RWPE2 (cell line): ENCODE measurements around the gene SERPINA7.

Source experiments
- ATAC-seq: fragments of 200-7000 bp; cut with Tn5 transposase; 3 replicates; pipeline ENCODE4 v1.9.1; 2021; ENCODE audit warnings: low read depth
- DNase-seq: peaks from one replicate; pipeline ENCODE4 v3.0.0-alpha.2; 2020; ENCODE audit warnings: low spot score
- H3K27ac ChIP-seq: fragments of 450-650 bp; 2 replicates; pipeline ENCODE4 v1.5.1; 2017; ENCODE audit warnings: mild to moderate bottlenecking; ENCODE audit not compliant: poor library complexity, severe bottlenecking
- H3K27me3 ChIP-seq: fragments of 250-450 bp; sonication (Bioruptor Pico); 2 replicates; pipeline ENCODE4 v1.5.1; 2021; ENCODE audit warnings: mild to moderate bottlenecking, moderate library complexity; ENCODE audit not compliant: insufficient read depth, poor library complexity, severe bottlenecking
- H3K36me3 ChIP-seq: fragments of 250-450 bp; sonication (Bioruptor Pico); 2 replicates; pipeline ENCODE4 v1.5.1; 2020; ENCODE audit warnings: low read depth, mild to moderate bottlenecking, moderate library complexity
- H3K4me1 ChIP-seq: fragments of 250-450 bp; sonication (Bioruptor Pico); 2 replicates; pipeline ENCODE4 v1.5.1; 2021; ENCODE audit warnings: mild to moderate bottlenecking, moderate library complexity; ENCODE audit not compliant: insufficient read depth, poor library complexity, severe bottlenecking
- H3K4me3 ChIP-seq: fragments of 250-450 bp; sonication (Bioruptor Pico); 2 replicates; pipeline ENCODE4 v1.5.1; 2021; ENCODE audit warnings: mild to moderate bottlenecking, moderate library complexity; ENCODE audit not compliant: severe bottlenecking
- H3K9me3 ChIP-seq: fragments of 250-450 bp; sonication (Bioruptor Pico); 2 replicates; pipeline ENCODE4 v1.5.1; 2021; ENCODE audit warnings: mild to moderate bottlenecking, moderate library complexity; ENCODE audit not compliant: severe bottlenecking
- TF ChIP-seq, protein P1 (sequence below): fragments of 450-650 bp; IDR thresholded peaks from one replicate; pipeline ENCODE4 v1.5.1; 2017; ENCODE audit warnings: mild to moderate bottlenecking, moderate library complexity; ENCODE audit not compliant: poor library complexity, severe bottlenecking

Gene SERPINA7, protein sequence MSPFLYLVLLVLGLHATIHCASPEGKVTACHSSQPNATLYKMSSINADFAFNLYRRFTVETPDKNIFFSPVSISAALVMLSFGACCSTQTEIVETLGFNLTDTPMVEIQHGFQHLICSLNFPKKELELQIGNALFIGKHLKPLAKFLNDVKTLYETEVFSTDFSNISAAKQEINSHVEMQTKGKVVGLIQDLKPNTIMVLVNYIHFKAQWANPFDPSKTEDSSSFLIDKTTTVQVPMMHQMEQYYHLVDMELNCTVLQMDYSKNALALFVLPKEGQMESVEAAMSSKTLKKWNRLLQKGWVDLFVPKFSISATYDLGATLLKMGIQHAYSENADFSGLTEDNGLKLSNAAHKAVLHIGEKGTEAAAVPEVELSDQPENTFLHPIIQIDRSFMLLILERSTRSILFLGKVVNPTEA

DNA sequence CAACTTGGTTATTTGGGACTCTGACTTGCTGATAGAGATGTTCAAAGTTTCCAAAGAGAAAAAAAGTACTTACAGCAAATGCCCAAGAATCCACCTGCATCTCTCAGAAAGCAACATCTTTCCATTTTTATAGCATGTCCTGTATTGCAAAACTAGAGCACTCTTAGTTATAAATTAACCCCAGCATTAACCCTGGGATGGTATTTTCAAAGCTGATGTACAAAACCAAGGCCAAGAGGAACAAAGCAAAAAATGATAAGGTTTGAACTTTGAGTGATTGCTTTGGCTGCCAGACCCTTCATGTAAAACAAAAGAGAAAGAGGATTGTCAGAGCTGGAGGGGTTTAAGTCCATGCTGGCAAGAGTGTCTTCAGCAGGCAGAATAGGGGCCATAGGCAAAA, at the start of gene SERPINA7:
Gene SERPINA7, minus strand, starts transcription at position 103 of the 400 bp plus-strand sequence. CDS start 1,669 bp downstream, outside the sequence.
- H3K4me1 ChIP-seq: no peaks in the 10 kb centered on the region
- ATAC-seq (no peak), DNase-seq (no peak)
- no peak within 1 kb of the TSS for H3K27ac ChIP-seq
- H3K4me3 ChIP-seq: no peak within 1 kb of the TSS
- no peaks in the 10 kb centered on the region for H3K9me3 ChIP-seq
- H3K36me3 ChIP-seq: no peaks in the 10 kb centered on the region
- TF ChIP-seq, protein P1, sequence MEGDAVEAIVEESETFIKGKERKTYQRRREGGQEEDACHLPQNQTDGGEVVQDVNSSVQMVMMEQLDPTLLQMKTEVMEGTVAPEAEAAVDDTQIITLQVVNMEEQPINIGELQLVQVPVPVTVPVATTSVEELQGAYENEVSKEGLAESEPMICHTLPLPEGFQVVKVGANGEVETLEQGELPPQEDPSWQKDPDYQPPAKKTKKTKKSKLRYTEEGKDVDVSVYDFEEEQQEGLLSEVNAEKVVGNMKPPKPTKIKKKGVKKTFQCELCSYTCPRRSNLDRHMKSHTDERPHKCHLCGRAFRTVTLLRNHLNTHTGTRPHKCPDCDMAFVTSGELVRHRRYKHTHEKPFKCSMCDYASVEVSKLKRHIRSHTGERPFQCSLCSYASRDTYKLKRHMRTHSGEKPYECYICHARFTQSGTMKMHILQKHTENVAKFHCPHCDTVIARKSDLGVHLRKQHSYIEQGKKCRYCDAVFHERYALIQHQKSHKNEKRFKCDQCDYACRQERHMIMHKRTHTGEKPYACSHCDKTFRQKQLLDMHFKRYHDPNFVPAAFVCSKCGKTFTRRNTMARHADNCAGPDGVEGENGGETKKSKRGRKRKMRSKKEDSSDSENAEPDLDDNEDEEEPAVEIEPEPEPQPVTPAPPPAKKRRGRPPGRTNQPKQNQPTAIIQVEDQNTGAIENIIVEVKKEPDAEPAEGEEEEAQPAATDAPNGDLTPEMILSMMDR: no peak
- H3K27me3 ChIP-seq: no peaks in the 10 kb centered on the region

DNA sequence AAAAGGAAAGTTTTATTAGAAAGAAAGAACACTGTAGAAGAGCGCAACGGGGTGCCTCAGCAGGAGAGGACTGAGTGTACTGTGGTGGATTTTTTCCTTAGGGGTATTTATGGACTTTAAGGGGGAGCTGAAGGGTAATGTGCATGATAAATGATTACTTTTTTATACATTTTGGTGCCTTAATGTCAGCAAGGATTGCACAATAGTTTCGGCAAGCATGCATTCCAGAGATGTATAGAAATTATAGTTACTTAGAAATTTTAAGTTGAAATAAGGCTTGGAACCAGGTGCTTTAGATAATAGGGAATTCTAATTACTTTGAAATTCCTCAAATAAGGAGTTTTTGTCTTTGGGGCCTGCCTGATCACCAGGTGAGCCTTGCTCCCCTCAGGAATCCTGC, 30.5 kb upstream of the SERPINA7 start:
- Histone ChIP-seq H3K27ac (no peak overlapping the region), H3K9me3 (no peaks in the 10 kb centered on the region), H3K36me3 (no peaks in the 10 kb centered on the region), H3K4me1 (no peaks in the 10 kb centered on the region), H3K27me3 (no peaks in the 10 kb centered on the region), H3K4me3 (no peak overlapping the region)
- DNase-seq: no peak
- TF ChIP-seq, protein P1: no peak
- ATAC-seq: no peak

DNA sequence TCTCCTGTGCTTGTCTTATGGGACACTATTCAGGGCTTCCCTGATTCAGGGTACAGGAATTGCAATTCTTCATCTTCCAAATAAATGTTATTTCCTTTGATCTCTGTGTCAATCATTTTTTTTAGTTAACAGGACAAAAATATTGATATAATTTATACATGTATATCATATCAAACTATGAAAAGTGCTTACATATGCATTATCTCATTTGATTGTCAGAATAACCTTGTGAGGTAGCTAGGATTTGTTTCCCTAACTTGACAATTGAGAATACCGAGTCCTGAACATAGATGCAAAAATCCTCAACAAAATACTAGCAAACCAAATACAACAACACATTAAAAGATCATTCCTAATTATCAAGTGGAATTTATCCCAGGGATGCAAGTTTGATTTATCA, 11.5 kb upstream of the SERPINA7 start:
- H3K4me3 ChIP-seq: no peak overlapping the region
- DNase-seq: no peak
- H3K36me3 ChIP-seq: no peaks in the 10 kb centered on the region
- no peaks in the 10 kb centered on the region for H3K9me3 ChIP-seq
- TF ChIP-seq, protein P1: no peak
- H3K27ac ChIP-seq: no peak overlapping the region
- ATAC-seq: no peak
- no peaks in the 10 kb centered on the region for H3K27me3 ChIP-seq
- no peaks in the 10 kb centered on the region for H3K4me1 ChIP-seq

DNA sequence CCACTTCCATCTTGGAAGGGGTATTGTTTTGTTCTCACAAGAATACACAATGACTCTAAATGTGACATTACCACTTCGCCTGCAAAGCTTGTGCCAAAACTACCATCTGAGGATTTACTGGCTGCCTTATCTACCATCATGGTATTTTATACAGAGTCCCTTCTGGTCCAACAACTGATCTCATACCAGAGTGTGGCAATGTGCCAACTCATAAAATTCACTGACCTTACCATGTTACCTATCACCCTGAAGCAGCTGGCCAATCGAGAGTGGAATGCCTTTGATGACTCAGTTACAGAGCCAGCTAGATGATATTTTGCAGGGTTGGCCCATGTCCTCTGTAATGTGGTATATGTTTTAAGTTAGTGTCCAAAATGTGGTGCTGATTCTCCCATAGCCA, 3.8 kb upstream of the SERPINA7 start:
- Histone ChIP-seq H3K36me3 (no peaks in the 10 kb centered on the region), H3K27me3 (no peaks in the 10 kb centered on the region), H3K27ac (no peak overlapping the region), H3K4me3 (no peak overlapping the region), H3K4me1 (no peaks in the 10 kb centered on the region), H3K9me3 (no peaks in the 10 kb centered on the region)
- TF ChIP-seq, protein P1: no peak
- ATAC-seq (no peak), DNase-seq (no peak)

DNA sequence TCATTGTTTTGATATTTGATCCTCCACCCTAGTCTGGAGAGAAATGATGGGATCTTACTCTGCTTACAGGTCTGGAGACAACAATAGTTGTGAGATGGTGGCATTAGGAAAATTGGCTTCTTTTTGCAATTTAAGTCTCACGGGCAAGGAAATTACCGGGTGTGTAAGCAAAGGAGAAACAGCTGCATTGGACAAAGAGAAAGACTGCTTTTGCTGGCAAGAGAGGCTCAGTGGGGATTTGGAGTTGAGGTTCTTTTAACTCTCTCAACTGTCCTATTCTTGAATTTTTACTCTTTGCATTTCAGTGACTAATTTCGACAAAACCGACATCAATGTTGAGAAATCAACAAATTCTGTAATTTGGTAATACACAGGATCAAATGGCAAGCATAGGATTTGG, 2.3 kb upstream of the SERPINA7 start:
- TF ChIP-seq, protein P1: no peak
- no peak overlapping the region for H3K4me3 ChIP-seq
- H3K27ac ChIP-seq: no peak overlapping the region
- no peak for ATAC-seq
- no peaks in the 10 kb centered on the region for H3K27me3 ChIP-seq
- no peak for DNase-seq
- no peaks in the 10 kb centered on the region for H3K9me3 ChIP-seq
- H3K36me3 ChIP-seq: no peaks in the 10 kb centered on the region
- no peaks in the 10 kb centered on the region for H3K4me1 ChIP-seq
